ENCODE data around the gene TPPP.

TPPP gene

GRCh38 chr5:676699-677076, 16.5 kb downstream of the TPPP start:
- no peak for DNase-seq

- peak; percentile 56 for DNase-seq
Measured at GRCh38 chr5:675871-676698, 17.1 kb downstream of the TPPP start.

GRCh38 chr5:675111-675870, 17.9 kb downstream of the TPPP start:
- no peak for DNase-seq

- DNase-seq: no peak
Measured at GRCh38 chr5:674630-675011, 18.5 kb downstream of the TPPP start.

- DNase-seq: no peak
Measured at GRCh38 chr5:673831-674629, 19.1 kb downstream of the TPPP start.

GRCh38 chr5:673161-673830, 19.9 kb downstream of the TPPP start:
- DNase-seq: no peak

GRCh38 chr5:672329-673160, 20.6 kb downstream of the TPPP start:
- DNase-seq: no peak

GRCh38 chr5:671459-672328, 21.5 kb downstream of the TPPP start:
- DNase-seq: peak; percentile 85

GRCh38 chr5:670396-671270, 22.5 kb downstream of the TPPP start:
- DNase-seq: no peak

- DNase-seq: no peak
Measured at GRCh38 chr5:669842-670395, 23.2 kb downstream of the TPPP start.

- peak; percentile 83 for DNase-seq
Measured at GRCh38 chr5:669111-669841, 23.9 kb downstream of the TPPP start.

GRCh38 chr5:668283-668995, 24.7 kb downstream of the TPPP start:
- DNase-seq: no peak

GRCh38 chr5:666816-667498, 26.2 kb downstream of the TPPP start:
- DNase-seq: no peak

- DNase-seq: no peak
Measured at GRCh38 chr5:665956-666711, 27.0 kb downstream of the TPPP start.

- DNase-seq: no peak
Measured at GRCh38 chr5:665541-665955, 27.6 kb downstream of the TPPP start.

- DNase-seq: no peak
Measured at GRCh38 chr5:664994-665360, 28.2 kb downstream of the TPPP start.
